Measurements from ENCODE around the gene CREBRF.
"Not testable (repeated sequence)": the region's sequence is repeated elsewhere in the genome, so short reads cannot be mapped to it uniquely, and the experiment has no call there.

The CREBRF gene

DNA sequence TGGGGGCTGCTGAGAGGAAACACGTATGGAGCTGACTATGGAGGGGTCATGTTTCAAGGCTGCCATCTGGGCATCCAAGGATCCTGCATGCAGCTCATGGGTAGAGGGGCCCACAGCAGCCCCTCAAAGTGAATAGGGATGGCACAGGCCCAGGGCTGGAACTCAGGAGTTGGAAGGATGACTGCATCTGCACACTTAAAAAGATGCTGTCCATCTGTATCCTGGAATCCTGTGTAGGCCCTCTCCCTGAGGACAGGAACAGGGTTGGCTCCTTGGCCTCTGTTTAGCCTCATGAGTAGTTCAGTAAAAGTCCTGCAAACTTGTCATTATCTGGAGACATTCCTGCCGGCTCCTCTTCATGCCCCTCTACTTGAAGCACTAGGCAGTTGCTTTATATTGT lies 92.2 kb downstream of the CREBRF start:
- peaks cover 14% of the 10 kb centered on the region for H3K36me3 ChIP-seq (ENCODE audit: control insufficient read depth, insufficient read depth, low read length)
- H3K4me1 ChIP-seq (ENCODE audit: control insufficient read depth, insufficient read depth, low read length), result no peaks in the 10 kb centered on the region
- no peak overlapping the region for H3K27ac ChIP-seq (ENCODE audit: low read depth, low read length)
- H3K9ac ChIP-seq (ENCODE audit: low read length), result no peak overlapping the region
- no peaks in the 10 kb centered on the region for H3K27me3 ChIP-seq (ENCODE audit: control insufficient read depth, insufficient read depth, low read length)
- no peak overlapping the region for H3K4me3 ChIP-seq (ENCODE audit: low read length)

- H3K27me3 ChIP-seq (ENCODE audit: control insufficient read depth, insufficient read depth, low read length), result no peaks in the 10 kb centered on the region
These were observed 96.4 kb downstream of the CREBRF start for GRCh38 chr5:173152547-173152946.

DNA sequence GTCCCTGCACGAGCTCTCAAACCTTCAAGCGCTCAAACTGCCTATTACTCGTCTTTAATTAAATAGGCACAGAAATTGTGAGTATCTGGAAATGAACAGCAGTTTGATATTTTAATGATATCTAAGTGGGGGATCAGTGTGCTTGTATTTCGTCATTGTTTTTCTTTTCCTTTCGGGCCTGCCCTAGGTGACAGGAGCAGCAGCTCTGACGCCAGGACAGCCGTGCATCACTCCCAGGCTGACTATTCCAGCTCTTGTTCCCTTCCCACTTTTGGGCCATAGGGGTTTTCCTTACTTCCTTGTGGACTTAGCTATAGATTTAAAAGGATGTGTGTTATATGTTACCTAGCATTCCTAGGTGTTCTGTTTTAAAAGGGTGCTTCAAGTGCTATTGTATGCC lies 97.7 kb downstream of the CREBRF start:
- peaks cover 17% of the 10 kb centered on the region for H3K36me3 ChIP-seq (ENCODE audit: control insufficient read depth, insufficient read depth, low read length)
- no peak overlapping the region for H3K4me3 ChIP-seq (ENCODE audit: low read length)
- H3K4me1 ChIP-seq (ENCODE audit: control insufficient read depth, insufficient read depth, low read length), result no peaks in the 10 kb centered on the region
- no peak overlapping the region for H3K9ac ChIP-seq (ENCODE audit: low read length)
- H3K27ac ChIP-seq (ENCODE audit: low read depth, low read length), result no peak overlapping the region
- no peaks in the 10 kb centered on the region for H3K27me3 ChIP-seq (ENCODE audit: control insufficient read depth, insufficient read depth, low read length)

More at GRCh38 chr5:173152547-173152946, 96.4 kb downstream of the CREBRF start:
- Histone ChIP-seq H3K4me1 (ENCODE audit: control insufficient read depth, insufficient read depth, low read length) (no peaks in the 10 kb centered on the region), H3K36me3 (ENCODE audit: control insufficient read depth, insufficient read depth, low read length) (peaks cover 16% of the 10 kb centered on the region), H3K27ac (ENCODE audit: low read depth, low read length) (no peak overlapping the region), H3K9ac (ENCODE audit: low read length) (no peak overlapping the region), H3K4me3 (ENCODE audit: low read length) (no peak overlapping the region)

GRCh38 chr5:173154619-173155018 lies 98.5 kb downstream of the CREBRF start:
- not testable (repeated sequence) for H3K9ac ChIP-seq (ENCODE audit: low read length); H3K4me3 ChIP-seq (ENCODE audit: low read length); H3K27ac ChIP-seq (ENCODE audit: low read depth, low read length); H3K27me3 ChIP-seq (ENCODE audit: control insufficient read depth, insufficient read depth, low read length); H3K4me1 ChIP-seq (ENCODE audit: control insufficient read depth, insufficient read depth, low read length)
- H3K36me3 ChIP-seq (ENCODE audit: control insufficient read depth, insufficient read depth, low read length), result peaks cover 11% of the 10 kb centered on the region

DNA sequence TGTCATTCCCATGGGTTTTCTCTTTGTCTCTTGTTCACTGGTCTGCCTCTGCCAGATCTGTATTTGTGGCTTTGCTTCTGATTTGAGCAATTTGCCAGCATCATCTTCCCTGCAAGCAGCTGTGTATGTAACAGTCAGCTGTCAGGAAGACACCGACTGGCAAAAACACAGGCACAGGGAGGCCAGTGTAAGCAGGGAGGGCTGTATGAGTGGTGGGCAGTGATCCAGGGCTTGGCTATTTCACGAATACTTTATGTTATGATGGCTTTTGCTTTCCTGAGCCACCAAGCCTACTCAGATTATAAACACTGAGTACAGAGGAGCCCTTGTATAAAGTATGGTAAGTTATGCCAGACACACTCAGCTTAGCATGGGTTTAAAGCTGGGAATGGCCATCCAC lies 99.8 kb downstream of the CREBRF start:
- Histone ChIP-seq H3K36me3 (ENCODE audit: control insufficient read depth, insufficient read depth, low read length) (peaks cover 19% of the 10 kb centered on the region), H3K4me3 (ENCODE audit: low read length) (no peak overlapping the region), H3K9ac (ENCODE audit: low read length) (no peak overlapping the region), H3K27me3 (ENCODE audit: control insufficient read depth, insufficient read depth, low read length) (no peaks in the 10 kb centered on the region), H3K4me1 (ENCODE audit: control insufficient read depth, insufficient read depth, low read length) (no peaks in the 10 kb centered on the region), H3K27ac (ENCODE audit: low read depth, low read length) (no peak overlapping the region)

DNA sequence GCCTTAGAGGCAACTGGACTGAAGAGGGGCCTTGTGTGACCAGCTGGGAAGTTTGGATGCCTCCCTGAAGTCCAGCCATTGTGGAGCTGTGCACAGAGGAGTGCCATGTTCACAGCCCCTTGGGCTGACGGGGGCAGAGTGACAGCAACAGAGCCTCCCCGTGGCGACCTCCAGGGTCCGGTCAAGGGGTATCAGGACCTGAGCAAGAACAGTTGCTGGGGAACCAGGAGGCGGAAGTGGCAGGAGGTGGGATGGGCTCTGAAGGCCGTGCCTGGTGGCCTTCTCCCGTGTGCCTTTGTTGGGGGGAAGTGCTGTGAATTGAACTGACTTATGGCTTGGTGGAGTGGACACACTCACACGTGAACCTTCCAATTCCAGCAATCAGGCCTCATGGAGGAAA lies 102.2 kb downstream of the CREBRF start:
- Histone ChIP-seq H3K27me3 (ENCODE audit: control insufficient read depth, insufficient read depth, low read length) (no peaks in the 10 kb centered on the region), H3K4me3 (ENCODE audit: low read length) (no peak overlapping the region), H3K36me3 (ENCODE audit: control insufficient read depth, insufficient read depth, low read length) (peaks cover 20% of the 10 kb centered on the region), H3K4me1 (ENCODE audit: control insufficient read depth, insufficient read depth, low read length) (no peaks in the 10 kb centered on the region), H3K9ac (ENCODE audit: low read length) (no peak overlapping the region), H3K27ac (ENCODE audit: low read depth, low read length) (no peak overlapping the region)

DNA sequence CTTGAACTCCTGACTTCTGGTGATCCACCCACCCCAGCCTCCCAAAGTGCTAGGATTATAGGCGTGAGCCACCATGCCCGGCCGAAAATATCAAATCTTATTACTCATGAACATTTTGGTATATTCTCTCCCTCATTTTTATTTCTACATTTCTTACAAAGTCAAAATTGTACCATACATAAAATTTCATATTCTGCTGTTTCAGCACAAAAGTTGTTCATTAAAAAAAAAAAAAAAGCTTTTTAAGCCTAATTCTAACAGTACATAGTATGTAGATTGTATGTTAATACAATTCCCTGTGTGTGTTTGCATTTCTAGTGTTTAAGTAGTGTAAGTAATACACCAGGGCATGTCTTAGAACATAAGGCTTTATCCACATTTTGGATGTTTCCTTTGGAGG lies 103.1 kb downstream of the CREBRF start:
- Histone ChIP-seq H3K4me1 (ENCODE audit: control insufficient read depth, insufficient read depth, low read length) (no peaks in the 10 kb centered on the region), H3K27me3 (ENCODE audit: control insufficient read depth, insufficient read depth, low read length) (no peaks in the 10 kb centered on the region), H3K27ac (ENCODE audit: low read depth, low read length) (no peak overlapping the region), H3K9ac (ENCODE audit: low read length) (no peak overlapping the region), H3K36me3 (ENCODE audit: control insufficient read depth, insufficient read depth, low read length) (peaks cover 20% of the 10 kb centered on the region), H3K4me3 (ENCODE audit: low read length) (no peak overlapping the region)

DNA sequence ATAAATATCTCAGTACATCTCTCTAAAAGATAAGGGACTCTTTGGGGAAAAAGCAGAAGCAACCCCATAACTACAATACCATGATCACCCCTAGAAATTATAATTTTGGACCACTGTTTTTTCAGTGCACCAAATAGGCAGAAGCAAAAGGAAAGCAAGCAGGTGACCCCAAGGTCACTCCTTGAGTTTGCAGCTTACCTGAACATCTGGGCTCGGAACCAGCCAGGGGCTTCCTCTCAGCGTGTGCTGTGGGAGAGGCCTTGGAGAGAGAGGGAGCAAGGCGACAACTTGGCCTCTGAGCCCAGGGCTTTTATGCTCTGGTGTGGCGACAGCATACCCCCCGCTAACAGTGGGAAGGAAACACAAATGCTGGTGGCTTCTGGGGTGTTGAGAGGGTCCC lies 105.0 kb downstream of the CREBRF start:
- H3K9ac ChIP-seq (ENCODE audit: low read length), result no peak overlapping the region
- H3K4me1 ChIP-seq (ENCODE audit: control insufficient read depth, insufficient read depth, low read length), result no peaks in the 10 kb centered on the region
- H3K4me3 ChIP-seq (ENCODE audit: low read length), result no peak overlapping the region
- H3K27me3 ChIP-seq (ENCODE audit: control insufficient read depth, insufficient read depth, low read length), result no peaks in the 10 kb centered on the region
- H3K27ac ChIP-seq (ENCODE audit: low read depth, low read length), result no peak overlapping the region
- H3K36me3 ChIP-seq (ENCODE audit: control insufficient read depth, insufficient read depth, low read length), result peaks cover 17% of the 10 kb centered on the region

DNA sequence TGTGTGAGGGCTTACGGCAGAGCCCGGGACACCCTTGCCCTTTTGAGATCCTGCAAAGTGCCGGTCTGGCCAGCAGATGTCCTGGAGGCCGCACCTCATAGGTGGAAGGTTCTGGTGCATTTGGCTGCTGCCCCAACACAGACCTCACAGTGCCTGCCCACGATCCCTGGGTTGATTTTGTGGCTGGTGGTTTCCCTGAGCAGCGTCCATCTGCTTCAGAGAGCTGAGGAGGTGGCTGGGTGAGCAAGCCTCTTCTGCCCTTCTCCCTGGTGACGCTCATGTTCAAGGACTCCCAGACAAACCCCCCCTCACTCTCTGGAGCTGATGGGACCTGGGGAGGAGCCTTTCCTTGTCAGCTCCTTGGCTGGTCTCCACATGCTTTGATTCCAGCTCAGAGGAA lies 107.1 kb downstream of the CREBRF start:
- Histone ChIP-seq H3K36me3 (ENCODE audit: control insufficient read depth, insufficient read depth, low read length) (peaks cover 13% of the 10 kb centered on the region), H3K4me1 (ENCODE audit: control insufficient read depth, insufficient read depth, low read length) (no peaks in the 10 kb centered on the region), H3K27ac (ENCODE audit: low read depth, low read length) (no peak overlapping the region)

GRCh38 chr5:173165177-173166016 lies 109.2 kb downstream of the CREBRF start:
- no peak overlapping the region for H3K4me3 ChIP-seq (ENCODE audit: low read length)
- H3K9ac ChIP-seq (ENCODE audit: low read length), result no peak overlapping the region
- H3K27ac ChIP-seq (ENCODE audit: low read depth, low read length), result no peak overlapping the region

More for the DNA sequence above, 107.1 kb downstream of the CREBRF start:
- Histone ChIP-seq H3K4me3 (ENCODE audit: low read length) (no peak overlapping the region), H3K9ac (ENCODE audit: low read length) (no peak overlapping the region), H3K27me3 (ENCODE audit: control insufficient read depth, insufficient read depth, low read length) (no peaks in the 10 kb centered on the region)

GRCh38 chr5:173172166-173172565 lies 116.0 kb downstream of the CREBRF start:
- no peak overlapping the region for H3K27ac ChIP-seq (ENCODE audit: low read depth, low read length)
- H3K4me3 ChIP-seq (ENCODE audit: low read length), result no peak overlapping the region
- H3K27me3 ChIP-seq (ENCODE audit: control insufficient read depth, insufficient read depth, low read length), result no peaks in the 10 kb centered on the region
- no peaks in the 10 kb centered on the region for H3K36me3 ChIP-seq (ENCODE audit: control insufficient read depth, insufficient read depth, low read length)
- no peaks in the 10 kb centered on the region for H3K4me1 ChIP-seq (ENCODE audit: control insufficient read depth, insufficient read depth, low read length)
- no peak overlapping the region for H3K9ac ChIP-seq (ENCODE audit: low read length)

More at GRCh38 chr5:173165177-173166016, 109.2 kb downstream of the CREBRF start:
- no peaks in the 10 kb centered on the region for H3K27me3 ChIP-seq (ENCODE audit: control insufficient read depth, insufficient read depth, low read length)
- peaks cover 6% of the 10 kb centered on the region for H3K36me3 ChIP-seq (ENCODE audit: control insufficient read depth, insufficient read depth, low read length)
- no peaks in the 10 kb centered on the region for H3K4me1 ChIP-seq (ENCODE audit: control insufficient read depth, insufficient read depth, low read length)

DNA sequence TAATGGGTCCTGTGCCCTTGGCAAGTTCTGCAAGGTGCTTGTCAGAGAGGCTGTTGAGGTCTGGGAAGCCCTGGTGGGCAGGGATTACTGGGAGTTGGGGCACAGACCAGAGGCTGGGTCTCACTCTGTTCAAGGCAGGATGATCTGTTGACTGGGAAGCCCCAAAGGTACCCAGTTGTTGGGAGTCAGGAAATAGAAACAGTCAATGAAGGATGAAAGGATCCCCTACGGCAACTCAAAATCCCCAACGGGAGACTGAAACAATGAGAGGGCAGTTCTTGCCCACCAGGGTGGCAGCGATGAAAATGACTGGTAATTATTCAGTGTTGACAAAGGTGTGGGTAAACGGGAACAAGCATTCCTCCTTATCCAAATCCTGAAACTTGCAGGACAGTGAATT lies 119.4 kb downstream of the CREBRF start:
- H3K9ac ChIP-seq (ENCODE audit: low read length), result no peak overlapping the region
- H3K36me3 ChIP-seq (ENCODE audit: control insufficient read depth, insufficient read depth, low read length), result no peaks in the 10 kb centered on the region
- H3K4me3 ChIP-seq (ENCODE audit: low read length), result no peak overlapping the region
- H3K27me3 ChIP-seq (ENCODE audit: control insufficient read depth, insufficient read depth, low read length), result peaks cover 2% of the 10 kb centered on the region
- no peaks in the 10 kb centered on the region for H3K4me1 ChIP-seq (ENCODE audit: control insufficient read depth, insufficient read depth, low read length)
- no peak overlapping the region for H3K27ac ChIP-seq (ENCODE audit: low read depth, low read length)

DNA sequence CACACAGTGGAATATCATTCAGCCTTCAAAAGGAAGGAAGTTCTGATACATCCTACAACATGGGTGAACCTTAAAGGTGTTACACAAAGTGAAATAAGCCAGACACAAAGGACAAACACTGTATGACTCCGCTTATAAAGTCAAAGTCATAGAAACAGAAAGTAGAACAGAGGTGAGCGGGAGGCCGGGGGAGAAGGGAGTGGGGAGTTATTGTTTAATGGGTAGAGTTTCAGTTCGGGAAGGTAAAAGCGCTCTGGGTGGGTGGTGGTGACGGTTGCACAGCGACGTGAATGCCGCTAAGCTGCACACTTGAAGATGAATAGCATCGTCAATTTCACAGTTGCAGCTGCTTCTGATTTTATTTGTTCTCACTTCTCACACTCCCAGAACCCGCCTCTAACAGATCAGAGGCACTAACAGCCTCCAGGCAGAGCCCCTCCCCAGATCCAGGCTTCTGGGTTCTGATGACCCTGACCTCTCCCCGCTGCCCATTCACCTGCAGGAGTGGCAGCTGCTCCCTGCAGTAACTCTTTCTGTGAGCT lies 122.3 kb downstream of the CREBRF start:
- no peaks in the 10 kb centered on the region for H3K36me3 ChIP-seq (ENCODE audit: control insufficient read depth, insufficient read depth, low read length)
- no peak overlapping the region for H3K4me3 ChIP-seq (ENCODE audit: low read length)
- H3K9ac ChIP-seq (ENCODE audit: low read length), result no peak overlapping the region
- H3K4me1 ChIP-seq (ENCODE audit: control insufficient read depth, insufficient read depth, low read length), result no peaks in the 10 kb centered on the region
- peaks cover 2% of the 10 kb centered on the region for H3K27me3 ChIP-seq (ENCODE audit: control insufficient read depth, insufficient read depth, low read length)
- no peak overlapping the region for H3K27ac ChIP-seq (ENCODE audit: low read depth, low read length)
